Osteoblast (primary cell): ENCODE measurements around the gene MBD5. TPM values are rescaled to one million over a fixed set of nuclear protein-coding genes. Genes with fewer than 3 reads are reported as not detected.

Source experiments
- DNase-seq: peaks from one replicate; pipeline ENCODE4 v3.0.0; 2011; ENCODE audit warnings: low spot score, mixed read lengths; ENCODE audit not compliant: insufficient read length; ENCODE audit errors: missing footprints
- H2AFZ ChIP-seq: 2 replicates; pipeline ENCODE4 v1.6.0; 2011; ENCODE audit warnings: mild to moderate bottlenecking, low read length
- H3K27ac ChIP-seq: 2 replicates; pipeline ENCODE4 v1.5.1; 2011; ENCODE audit warnings: mild to moderate bottlenecking, low read depth, low read length, moderate library complexity
- H3K27me3 ChIP-seq: 2 replicates; pipeline ENCODE4 v1.6.0; 2012; ENCODE audit warnings: mild to moderate bottlenecking, control low read depth, inconsistent platforms, low read length, moderate library complexity; ENCODE audit not compliant: insufficient read depth
- H3K36me3 ChIP-seq: 2 replicates; pipeline ENCODE4 v1.5.1; 2011; ENCODE audit warnings: mild to moderate bottlenecking, low read length, control low read depth, moderate library complexity; ENCODE audit not compliant: insufficient read depth
- H3K4me1 ChIP-seq: 2 replicates; pipeline ENCODE4 v1.5.1; 2011; ENCODE audit warnings: mild to moderate bottlenecking, low read length, control low read depth, moderate library complexity; ENCODE audit not compliant: insufficient read depth
- H3K4me2 ChIP-seq: 2 replicates; pipeline ENCODE4 v1.6.0; 2011; ENCODE audit warnings: mild to moderate bottlenecking, low read length; ENCODE audit not compliant: insufficient read depth
- H3K4me3 ChIP-seq: fragments of 200-600 bp; sonication (generic); 3 replicates; pipeline ENCODE4 v1.5.1; 2012; ENCODE audit warnings: mild to moderate bottlenecking, low read length, inconsistent platforms; ENCODE audit not compliant: insufficient read depth
- H3K79me2 ChIP-seq: 2 replicates; pipeline ENCODE4 v1.6.0; 2012; ENCODE audit warnings: mild to moderate bottlenecking, low read length, control low read depth, inconsistent platforms; ENCODE audit not compliant: insufficient read depth
- H3K9me3 ChIP-seq: 2 replicates; pipeline ENCODE4 v1.5.1; 2011; ENCODE audit warnings: low read depth, low read length, control low read depth
- H4K20me1 ChIP-seq: 2 replicates; pipeline ENCODE4 v1.6.0; 2012; ENCODE audit warnings: mild to moderate bottlenecking, low read length, control low read depth; ENCODE audit not compliant: insufficient read depth
- CTCF ChIP-seq: IDR thresholded peaks from 2 replicates; pipeline ENCODE4 v1.5.1; 2011; ENCODE audit warnings: mild to moderate bottlenecking, low read depth, low read length, moderate library complexity; ENCODE audit errors: extremely low read depth
- total RNA-seq: library from RNA; depleted of rRNA; stranded (reverse); fragments of >200 nt; gene quantifications from 2 replicates; pipeline ENCODE4 v1.2.3, GENCODE V29; 2012

Gene MBD5
- total RNA-seq, 1 donor, result 22.4 TPM

GRCh38 chr2:148042219-148042618, 21.3 kb downstream of the MBD5 start:
- no peaks in the 10 kb centered on the region for H4K20me1 ChIP-seq
- H3K4me3 ChIP-seq, result no peak overlapping the region
- H2AFZ ChIP-seq, result no peak overlapping the region
- H3K4me1 ChIP-seq, result no peaks in the 10 kb centered on the region
- no peak for TF ChIP-seq CTCF
- DNase-seq, result no peak
- no peak overlapping the region for H3K4me2 ChIP-seq
- H3K9me3 ChIP-seq, result no peaks in the 10 kb centered on the region
- H3K36me3 ChIP-seq, result peaks cover 3% of the 10 kb centered on the region
- H3K27me3 ChIP-seq, result no peaks in the 10 kb centered on the region
- H3K27ac ChIP-seq, result no peak overlapping the region
- H3K79me2 ChIP-seq, result peaks cover 4% of the 10 kb centered on the region

GRCh38 chr2:148044322-148044721, 23.4 kb downstream of the MBD5 start:
- DNase-seq, result no peak
- H3K79me2 ChIP-seq, result peaks cover 7% of the 10 kb centered on the region
- TF ChIP-seq CTCF, result no peak
- H3K27me3 ChIP-seq, result no peaks in the 10 kb centered on the region
- H3K4me2 ChIP-seq, result no peak overlapping the region
- peaks cover 4% of the 10 kb centered on the region for H4K20me1 ChIP-seq
- no peak overlapping the region for H3K27ac ChIP-seq
- no peaks in the 10 kb centered on the region for H3K9me3 ChIP-seq
- no peak overlapping the region for H3K4me3 ChIP-seq
- H2AFZ ChIP-seq, result no peak overlapping the region
- H3K36me3 ChIP-seq, result peaks cover 3% of the 10 kb centered on the region
- no peaks in the 10 kb centered on the region for H3K4me1 ChIP-seq

- no peak overlapping the region for H3K4me3 ChIP-seq
- H3K4me2 ChIP-seq, result no peak overlapping the region
- no peaks in the 10 kb centered on the region for H3K4me1 ChIP-seq
- peaks cover 6% of the 10 kb centered on the region for H4K20me1 ChIP-seq
- H2AFZ ChIP-seq, result no peak overlapping the region
- no peaks in the 10 kb centered on the region for H3K36me3 ChIP-seq
- H3K79me2 ChIP-seq, result peaks cover 12% of the 10 kb centered on the region
- H3K27me3 ChIP-seq, result no peaks in the 10 kb centered on the region
- no peak overlapping the region for H3K27ac ChIP-seq
- H3K9me3 ChIP-seq, result no peaks in the 10 kb centered on the region
- no peak for TF ChIP-seq CTCF
- no peak for DNase-seq
These were observed 25.9 kb downstream of the MBD5 start for GRCh38 chr2:148046802-148047201.

GRCh38 chr2:148048475-148049221, 27.8 kb downstream of the MBD5 start:
- H3K79me2 ChIP-seq, result peaks cover 22% of the 10 kb centered on the region
- no peaks in the 10 kb centered on the region for H3K4me1 ChIP-seq
- no peak overlapping the region for H2AFZ ChIP-seq
- TF ChIP-seq CTCF, result no peak
- H3K9me3 ChIP-seq, result no peaks in the 10 kb centered on the region
- no peaks in the 10 kb centered on the region for H3K36me3 ChIP-seq
- no peaks in the 10 kb centered on the region for H3K27me3 ChIP-seq
- peaks cover 11% of the 10 kb centered on the region for H4K20me1 ChIP-seq
- no peak overlapping the region for H3K4me2 ChIP-seq
- DNase-seq, result peak; percentile 18
- H3K4me3 ChIP-seq, result no peak overlapping the region
- H3K27ac ChIP-seq, result no peak overlapping the region
